ENCODE results near the gene DDX17. TPM values are rescaled to one million over a fixed set of nuclear protein-coding genes. Genes with fewer than 3 reads are reported as not detected.
A peak's percentile ranks its signal among the peaks of the same experiment; 100 is the strongest.

DDX17 gene
- total RNA-seq, 2 donors from 2014 or later, result 507 to 621 TPM

- no peak overlapping the region for H3K9ac ChIP-seq (ENCODE audit: extremely low read depth, low read length, poor library complexity, severe bottlenecking)
- H3K4me3 ChIP-seq (ENCODE audit: low read length), result no peak overlapping the region
- no peaks in the 10 kb centered on the region for H3K36me3 Mint-ChIP-seq (ENCODE audit: low read depth)
- TF ChIP-seq CTCF (conservative IDR thresholded peaks at IDR 0.05), result no peak
- 72 to 89% methylated on average over 4 of the region's 4 CpGs for WGBS, 2 experiments (ENCODE audit: insufficient coverage in 1 of 2, insufficient read length in 1 of 2)
- H3K27me3 ChIP-seq (ENCODE audit: control insufficient read depth, insufficient read depth, low read length, poor library complexity, severe bottlenecking), result no peaks in the 10 kb centered on the region
- H3K9me3 Mint-ChIP-seq, result no peaks in the 10 kb centered on the region
- no peak overlapping the region for H3K27ac Mint-ChIP-seq
- peaks cover 8% of the 10 kb centered on the region for H3K27me3 Mint-ChIP-seq (ENCODE audit: insufficient read depth)
- no peak overlapping the region for H3K4me3 Mint-ChIP-seq
- H3K4me1 ChIP-seq (ENCODE audit: control insufficient read depth, insufficient read depth, low read length), result no peaks in the 10 kb centered on the region
- DNase-seq, result no peak
- H3K4me1 Mint-ChIP-seq, result no peaks in the 10 kb centered on the region
- no peaks in the 10 kb centered on the region for H3K36me3 ChIP-seq (ENCODE audit: control insufficient read depth, insufficient read depth, low read length)
- H3K9me3 ChIP-seq (ENCODE audit: control insufficient read depth, low read length), result no peaks in the 10 kb centered on the region
- H3K27ac ChIP-seq (ENCODE audit: low read depth, low read length), result no peak overlapping the region
Observed at GRCh38 chr22:38435965-38436364, 70.1 kb downstream of the DDX17 start.

- peak; percentile 86 for DNase-seq
Observed at GRCh38 chr22:38435010-38435409, 71.1 kb downstream of the DDX17 start.

GRCh38 chr22:38433871-38434270 is 72.2 kb downstream of the DDX17 start:
- DNase-seq, result no peak
- H3K27me3 Mint-ChIP-seq (ENCODE audit: insufficient read depth), result peaks cover 7% of the 10 kb centered on the region
- H3K4me1 Mint-ChIP-seq, result no peaks in the 10 kb centered on the region
- TF ChIP-seq CTCF (conservative IDR thresholded peaks at IDR 0.05), result no peak
- 89 to 90% methylated on average over 8 of the region's 8 CpGs for WGBS, 2 experiments (ENCODE audit: insufficient coverage in 1 of 2, insufficient read length in 1 of 2)
- H3K9me3 Mint-ChIP-seq, result no peaks in the 10 kb centered on the region
- no peaks in the 10 kb centered on the region for H3K36me3 Mint-ChIP-seq (ENCODE audit: low read depth)
- H3K4me3 Mint-ChIP-seq, result no peak overlapping the region
- H3K27ac Mint-ChIP-seq, result no peak overlapping the region
- Histone ChIP-seq H3K9me3 (ENCODE audit: control insufficient read depth, low read length) (no peaks in the 10 kb centered on the region), H3K4me3 (ENCODE audit: low read length) (no peak overlapping the region), H3K4me1 (ENCODE audit: control insufficient read depth, insufficient read depth, low read length) (no peaks in the 10 kb centered on the region), H3K27ac (ENCODE audit: low read depth, low read length) (no peak overlapping the region), H3K27me3 (ENCODE audit: control insufficient read depth, insufficient read depth, low read length, poor library complexity, severe bottlenecking) (no peaks in the 10 kb centered on the region), H3K36me3 (ENCODE audit: control insufficient read depth, insufficient read depth, low read length) (no peaks in the 10 kb centered on the region), H3K9ac (ENCODE audit: extremely low read depth, low read length, poor library complexity, severe bottlenecking) (no peak overlapping the region)

More at GRCh38 chr22:38435010-38435409, 71.1 kb downstream of the DDX17 start:
- 82 to 85% methylated on average over 4 of the region's 4 CpGs for WGBS, 2 experiments (ENCODE audit: insufficient coverage in 1 of 2, insufficient read length in 1 of 2)
- Histone ChIP-seq H3K27me3 (ENCODE audit: control insufficient read depth, insufficient read depth, low read length, poor library complexity, severe bottlenecking) (no peaks in the 10 kb centered on the region), H3K27ac (ENCODE audit: low read depth, low read length) (no peak overlapping the region), H3K4me1 (ENCODE audit: control insufficient read depth, insufficient read depth, low read length) (no peaks in the 10 kb centered on the region), H3K9ac (ENCODE audit: extremely low read depth, low read length, poor library complexity, severe bottlenecking) (no peak overlapping the region), H3K9me3 (ENCODE audit: control insufficient read depth, low read length) (no peaks in the 10 kb centered on the region), H3K4me3 (ENCODE audit: low read length) (no peak overlapping the region), H3K36me3 (ENCODE audit: control insufficient read depth, insufficient read depth, low read length) (no peaks in the 10 kb centered on the region)
- Mint-ChIP-seq H3K27ac (no peak overlapping the region), H3K4me3 (no peak overlapping the region), H3K27me3 (ENCODE audit: insufficient read depth) (peaks cover 7% of the 10 kb centered on the region), H3K4me1 (no peaks in the 10 kb centered on the region), H3K9me3 (no peaks in the 10 kb centered on the region), H3K36me3 (ENCODE audit: low read depth) (no peaks in the 10 kb centered on the region)
- TF ChIP-seq CTCF (conservative IDR thresholded peaks at IDR 0.05), result peak; percentile 65

Other genes starting within 250 kb of the DDX17 start
- gene TMEM184B, start 233.3 kb downstream of the DDX17 start, total RNA-seq, result 10 to 100 TPM; 55.4 to 57.6 TPM
- 100 to 1,000 TPM; 224 to 229 TPM for gene CSNK1E, start 188.9 kb downstream of the DDX17 start, total RNA-seq
- gene KCNJ4, start 51.1 kb downstream of the DDX17 start, total RNA-seq, result 1 to 10 TPM in 1 of 2 donors, under 1 TPM in 1; 0.37 to 1.4 TPM
- 10 to 100 TPM; 11.4 to 14.9 TPM for gene KDELR3, start 38.2 kb downstream of the DDX17 start, total RNA-seq
- gene DMC1, start 63.9 kb upstream of the DDX17 start, total RNA-seq, result 1 to 10 TPM; 4.2 to 6.8 TPM
- 10 to 100 TPM in 1 of 2 donors, 1 to 10 TPM in 1; 9.1 to 14.9 TPM for gene FAM227A, start 150.1 kb upstream of the DDX17 start, total RNA-seq
- gene CBY1, start 150.3 kb upstream of the DDX17 start, total RNA-seq, result 10 to 100 TPM; 40.7 to 60.9 TPM
- gene TOMM22, start 175.6 kb upstream of the DDX17 start, total RNA-seq, result 100 to 1,000 TPM; 114 to 119 TPM
- gene JOSD1, start 194.6 kb upstream of the DDX17 start, total RNA-seq, result 10 to 100 TPM; 21.2 to 26.7 TPM
- gene GTPBP1, start 199.6 kb upstream of the DDX17 start, total RNA-seq, result 10 to 100 TPM; 79.0 to 86.1 TPM
- gene SUN2, start 249.7 kb upstream of the DDX17 start, total RNA-seq, result 10 to 100 TPM; 23.0 to 32.4 TPM

Measured in endodermal cell (in vitro differentiated cells).